ENCODE results near the gene GIPC2. TPM values are rescaled to one million over a fixed set of nuclear protein-coding genes. Genes with fewer than 3 reads are reported as not detected.

GIPC2 gene
- total and polyA plus RNA-seq, 10 of the 15 experiments (the other 5 are each of a cell fraction or from before 2014, with no cell fraction given): 0.03 to 0.23 (median 0.06) TPM; not detected in 2

DNA sequence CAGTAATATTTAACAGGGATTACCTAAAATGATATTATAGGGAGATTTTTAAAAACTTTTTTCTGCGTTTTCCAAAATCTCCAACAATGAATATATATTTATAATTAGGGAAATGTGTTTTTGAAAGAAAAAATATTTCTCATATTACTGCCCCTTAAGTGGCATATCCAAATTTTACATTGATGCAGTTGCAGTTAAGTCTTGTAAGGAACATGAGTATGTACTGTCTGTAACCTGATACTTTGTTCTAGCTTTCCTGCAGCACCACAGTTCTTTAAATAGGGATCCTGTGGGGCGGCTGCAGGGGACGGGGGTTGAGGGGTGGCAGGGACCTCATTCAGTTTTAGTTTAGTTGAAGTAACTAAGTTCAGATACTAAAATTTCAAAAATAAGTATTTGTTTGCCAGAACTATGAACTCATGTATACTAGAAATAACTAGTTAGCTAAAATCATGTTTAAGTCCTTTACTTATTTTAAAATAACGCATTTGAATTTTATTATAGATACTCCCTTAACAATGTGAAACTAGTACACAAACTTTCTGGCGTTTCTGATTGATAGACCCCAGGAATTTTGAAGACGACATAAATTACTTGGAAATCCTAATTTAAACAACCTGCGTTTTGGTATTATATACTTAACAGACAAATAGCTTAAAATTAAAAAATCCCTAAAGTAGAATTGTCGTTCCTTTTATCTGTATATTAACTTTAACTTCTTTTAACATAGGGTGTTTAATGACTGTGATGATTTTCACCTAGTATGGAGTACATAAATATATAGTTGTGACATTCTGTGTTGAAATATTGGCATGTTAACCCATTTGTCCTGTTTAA lies 41.7 kb upstream of the GIPC2 start (continued):
- TF ChIP-seq, protein P1, sequence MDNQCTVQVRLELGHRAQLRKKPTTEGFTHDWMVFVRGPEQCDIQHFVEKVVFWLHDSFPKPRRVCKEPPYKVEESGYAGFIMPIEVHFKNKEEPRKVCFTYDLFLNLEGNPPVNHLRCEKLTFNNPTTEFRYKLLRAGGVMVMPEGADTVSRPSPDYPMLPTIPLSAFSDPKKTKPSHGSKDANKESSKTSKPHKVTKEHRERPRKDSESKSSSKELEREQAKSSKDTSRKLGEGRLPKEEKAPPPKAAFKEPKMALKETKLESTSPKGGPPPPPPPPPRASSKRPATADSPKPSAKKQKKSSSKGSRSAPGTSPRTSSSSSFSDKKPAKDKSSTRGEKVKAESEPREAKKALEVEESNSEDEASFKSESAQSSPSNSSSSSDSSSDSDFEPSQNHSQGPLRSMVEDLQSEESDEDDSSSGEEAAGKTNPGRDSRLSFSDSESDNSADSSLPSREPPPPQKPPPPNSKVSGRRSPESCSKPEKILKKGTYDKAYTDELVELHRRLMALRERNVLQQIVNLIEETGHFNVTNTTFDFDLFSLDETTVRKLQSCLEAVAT (IDR thresholded peaks at IDR 0.05): peak; percentile 79
- TF ChIP-seq MTA3 (IDR thresholded peaks at IDR 0.05; ENCODE audit: borderline replicate concordance, low read length) (peak; percentile 100), ZNF384 (IDR thresholded peaks at IDR 0.05; ENCODE audit: borderline replicate concordance, low read depth, low read length) (no peak), EED (IDR thresholded peaks at IDR 0.05; ENCODE audit: low read depth) (no peak), FOXK2 (IDR thresholded peaks at IDR 0.05) (no peak), BMI1 (IDR thresholded peaks at IDR 0.05; ENCODE audit: borderline replicate concordance) (peak; percentile 98), TCF3 (IDR thresholded peaks at IDR 0.05; ENCODE audit: borderline replicate concordance, insufficient read depth, low read depth, low read length) (peak; percentile 72; the same call in 1 of the 2 replicates), LARP7 (IDR thresholded peaks at IDR 0.05) (no peak), ZNF207 (IDR thresholded peaks at IDR 0.05; ENCODE audit: borderline replicate concordance) (no peak), TARDBP (IDR thresholded peaks at IDR 0.05; ENCODE audit: borderline replicate concordance) (peak; percentile 75; the same call in 1 of the 2 replicates), NR2C1 (IDR thresholded peaks at IDR 0.05) (no peak), PAX5 (IDR thresholded peaks at IDR 0.05; ENCODE audit: borderline replicate concordance, low read depth, low read length) (no peak), CHD4 (IDR thresholded peaks at IDR 0.05) (no peak), YBX1 (IDR thresholded peaks at IDR 0.05) (no peak), ZNF217 (IDR thresholded peaks at IDR 0.05) (no peak), ZZZ3 (IDR thresholded peaks at IDR 0.05; ENCODE audit: control insufficient read depth, insufficient read length, low read depth) (no peak), RAD51 (IDR thresholded peaks at IDR 0.05) (no peak; the same call in none of the 2 replicates)
- TF ChIP-seq, protein P2, sequence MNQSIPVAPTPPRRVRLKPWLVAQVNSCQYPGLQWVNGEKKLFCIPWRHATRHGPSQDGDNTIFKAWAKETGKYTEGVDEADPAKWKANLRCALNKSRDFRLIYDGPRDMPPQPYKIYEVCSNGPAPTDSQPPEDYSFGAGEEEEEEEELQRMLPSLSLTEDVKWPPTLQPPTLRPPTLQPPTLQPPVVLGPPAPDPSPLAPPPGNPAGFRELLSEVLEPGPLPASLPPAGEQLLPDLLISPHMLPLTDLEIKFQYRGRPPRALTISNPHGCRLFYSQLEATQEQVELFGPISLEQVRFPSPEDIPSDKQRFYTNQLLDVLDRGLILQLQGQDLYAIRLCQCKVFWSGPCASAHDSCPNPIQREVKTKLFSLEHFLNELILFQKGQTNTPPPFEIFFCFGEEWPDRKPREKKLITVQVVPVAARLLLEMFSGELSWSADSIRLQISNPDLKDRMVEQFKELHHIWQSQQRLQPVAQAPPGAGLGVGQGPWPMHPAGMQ (IDR thresholded peaks at IDR 0.05; ENCODE audit: borderline replicate concordance): no peak
- TF ChIP-seq, protein P3, sequence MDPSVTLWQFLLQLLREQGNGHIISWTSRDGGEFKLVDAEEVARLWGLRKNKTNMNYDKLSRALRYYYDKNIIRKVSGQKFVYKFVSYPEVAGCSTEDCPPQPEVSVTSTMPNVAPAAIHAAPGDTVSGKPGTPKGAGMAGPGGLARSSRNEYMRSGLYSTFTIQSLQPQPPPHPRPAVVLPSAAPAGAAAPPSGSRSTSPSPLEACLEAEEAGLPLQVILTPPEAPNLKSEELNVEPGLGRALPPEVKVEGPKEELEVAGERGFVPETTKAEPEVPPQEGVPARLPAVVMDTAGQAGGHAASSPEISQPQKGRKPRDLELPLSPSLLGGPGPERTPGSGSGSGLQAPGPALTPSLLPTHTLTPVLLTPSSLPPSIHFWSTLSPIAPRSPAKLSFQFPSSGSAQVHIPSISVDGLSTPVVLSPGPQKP (IDR thresholded peaks at IDR 0.05; ENCODE audit: low read depth, low read length): no peak
- TF ChIP-seq, protein P4, sequence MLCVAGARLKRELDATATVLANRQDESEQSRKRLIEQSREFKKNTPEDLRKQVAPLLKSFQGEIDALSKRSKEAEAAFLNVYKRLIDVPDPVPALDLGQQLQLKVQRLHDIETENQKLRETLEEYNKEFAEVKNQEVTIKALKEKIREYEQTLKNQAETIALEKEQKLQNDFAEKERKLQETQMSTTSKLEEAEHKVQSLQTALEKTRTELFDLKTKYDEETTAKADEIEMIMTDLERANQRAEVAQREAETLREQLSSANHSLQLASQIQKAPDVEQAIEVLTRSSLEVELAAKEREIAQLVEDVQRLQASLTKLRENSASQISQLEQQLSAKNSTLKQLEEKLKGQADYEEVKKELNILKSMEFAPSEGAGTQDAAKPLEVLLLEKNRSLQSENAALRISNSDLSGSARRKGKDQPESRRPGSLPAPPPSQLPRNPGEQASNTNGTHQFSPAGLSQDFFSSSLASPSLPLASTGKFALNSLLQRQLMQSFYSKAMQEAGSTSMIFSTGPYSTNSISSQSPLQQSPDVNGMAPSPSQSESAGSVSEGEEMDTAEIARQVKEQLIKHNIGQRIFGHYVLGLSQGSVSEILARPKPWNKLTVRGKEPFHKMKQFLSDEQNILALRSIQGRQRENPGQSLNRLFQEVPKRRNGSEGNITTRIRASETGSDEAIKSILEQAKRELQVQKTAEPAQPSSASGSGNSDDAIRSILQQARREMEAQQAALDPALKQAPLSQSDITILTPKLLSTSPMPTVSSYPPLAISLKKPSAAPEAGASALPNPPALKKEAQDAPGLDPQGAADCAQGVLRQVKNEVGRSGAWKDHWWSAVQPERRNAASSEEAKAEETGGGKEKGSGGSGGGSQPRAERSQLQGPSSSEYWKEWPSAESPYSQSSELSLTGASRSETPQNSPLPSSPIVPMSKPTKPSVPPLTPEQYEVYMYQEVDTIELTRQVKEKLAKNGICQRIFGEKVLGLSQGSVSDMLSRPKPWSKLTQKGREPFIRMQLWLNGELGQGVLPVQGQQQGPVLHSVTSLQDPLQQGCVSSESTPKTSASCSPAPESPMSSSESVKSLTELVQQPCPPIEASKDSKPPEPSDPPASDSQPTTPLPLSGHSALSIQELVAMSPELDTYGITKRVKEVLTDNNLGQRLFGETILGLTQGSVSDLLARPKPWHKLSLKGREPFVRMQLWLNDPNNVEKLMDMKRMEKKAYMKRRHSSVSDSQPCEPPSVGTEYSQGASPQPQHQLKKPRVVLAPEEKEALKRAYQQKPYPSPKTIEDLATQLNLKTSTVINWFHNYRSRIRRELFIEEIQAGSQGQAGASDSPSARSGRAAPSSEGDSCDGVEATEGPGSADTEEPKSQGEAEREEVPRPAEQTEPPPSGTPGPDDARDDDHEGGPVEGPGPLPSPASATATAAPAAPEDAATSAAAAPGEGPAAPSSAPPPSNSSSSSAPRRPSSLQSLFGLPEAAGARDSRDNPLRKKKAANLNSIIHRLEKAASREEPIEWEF (IDR thresholded peaks at IDR 0.05; ENCODE audit: insufficient replicate concordance, low read depth, low read length): peak; percentile 93

All from GM12878 (cell line).